Hepatocyte (in vitro differentiated cells): ENCODE results near the gene PDE4D. TPM values are rescaled to one million over a fixed set of nuclear protein-coding genes. Genes with fewer than 3 reads are reported as not detected.
A peak's percentile ranks its signal among the peaks of the same experiment; 100 is the strongest.

Experiments
- DNase-seq: peaks from one replicate; pipeline ENCODE4 v3.0.0-alpha.2; 2016; ENCODE audit warnings: low spot score
- H2AFZ ChIP-seq: fragments of 200-600 bp; sonication (generic); 2 replicates; pipeline ENCODE4 v1.6.0; 2016; ENCODE audit warnings: antibody characterized with exemption, mild to moderate bottlenecking
- H3K27ac ChIP-seq: fragments of 200-600 bp; sonication (generic); 2 replicates; pipeline ENCODE4 v1.5.1; 2016; ENCODE audit warnings: mild to moderate bottlenecking
- H3K27me3 ChIP-seq: fragments of 200-600 bp; sonication (generic); 2 replicates; pipeline ENCODE4 v1.6.1; 2016
- H3K36me3 ChIP-seq: fragments of 200-600 bp; sonication (generic); replicated peaks from 2 replicates; pipeline ENCODE4 v1.5.1; 2016; ENCODE audit warnings: low read depth; ENCODE audit not compliant: insufficient read depth
- H3K4me1 ChIP-seq: fragments of 200-600 bp; sonication (generic); 2 replicates; pipeline ENCODE4 v1.5.1; 2016; ENCODE audit warnings: mild to moderate bottlenecking, moderate library complexity; ENCODE audit not compliant: insufficient read depth
- H3K4me2 ChIP-seq: fragments of 200-600 bp; sonication (generic); 2 replicates; pipeline ENCODE4 v1.6.0; 2016
- H3K4me3 ChIP-seq: fragments of 200-600 bp; sonication (generic); 2 replicates; pipeline ENCODE4 v1.5.1; 2016; ENCODE audit warnings: mild to moderate bottlenecking
- H3K79me2 ChIP-seq: fragments of 200-600 bp; sonication (generic); 2 replicates; pipeline ENCODE4 v1.6.0; 2017; ENCODE audit warnings: mild to moderate bottlenecking
- H3K9me2 ChIP-seq: fragments of 200-600 bp; sonication (generic); replicated peaks from 2 replicates; pipeline ENCODE4 v1.6.0; 2017; ENCODE audit warnings: mild to moderate bottlenecking; ENCODE audit not compliant: insufficient read depth
- H3K9me3 ChIP-seq: fragments of 200-600 bp; sonication (generic); 2 replicates; pipeline ENCODE4 v1.5.1; 2016; ENCODE audit warnings: low read depth, mild to moderate bottlenecking
- H4K20me1 ChIP-seq: fragments of 200-600 bp; sonication (generic); 2 replicates; pipeline ENCODE4 v1.6.0; 2016; ENCODE audit warnings: mild to moderate bottlenecking; ENCODE audit not compliant: insufficient read depth, poor library complexity, severe bottlenecking
- EZH2 ChIP-seq: fragments of 200-600 bp; sonication (generic); IDR thresholded peaks from 2 replicates; pipeline ENCODE4 v1.6.1; 2016; ENCODE audit warnings: antibody characterized with exemption, mild to moderate bottlenecking, borderline replicate concordance
- EZH2phosphoT487 ChIP-seq: fragments of 200-600 bp; sonication (generic); IDR thresholded peaks from one replicate; pipeline ENCODE4 v1.6.1; 2018; ENCODE audit warnings: antibody characterized with exemption, mild to moderate bottlenecking, low read depth, moderate library complexity; ENCODE audit not compliant: unreplicated experiment, severe bottlenecking
- WGBS: methylation state at CpG from one replicate; pipeline ENCODE4 v1.1.6; 2016; ENCODE audit warnings: low lambda C conversion rate; ENCODE audit errors: missing lambda C conversion rate; 5-methylcytosine and 5-hydroxymethylcytosine counted together
- polyA plus RNA-seq: library from polyadenylated mRNA; unstranded; fragments of >200 nt; fragmentation: Nextera tagmentation; extraction: Ambion mirVana; gene quantifications from 2 replicates; pipeline ENCODE4 v1.2.1, GENCODE V29; 2016
- total RNA-seq: library from RNA; depleted of rRNA; stranded (reverse); fragments of >200 nt; gene quantifications from 2 replicates; pipeline ENCODE4 v1.2.3, GENCODE V29; 2014
- TF ChIP-seq, protein P1 (sequence below): fragments of 200-600 bp; sonication (generic); IDR thresholded peaks from 2 replicates; pipeline ENCODE4 v1.5.1; 2016; ENCODE audit warnings: antibody characterized with exemption, mild to moderate bottlenecking; ENCODE audit not compliant: poor library complexity

PDE4D gene
- total and polyA plus RNA-seq, 2 experiments from 2014 or later, result 14.5 to 45.2 TPM

DNA sequence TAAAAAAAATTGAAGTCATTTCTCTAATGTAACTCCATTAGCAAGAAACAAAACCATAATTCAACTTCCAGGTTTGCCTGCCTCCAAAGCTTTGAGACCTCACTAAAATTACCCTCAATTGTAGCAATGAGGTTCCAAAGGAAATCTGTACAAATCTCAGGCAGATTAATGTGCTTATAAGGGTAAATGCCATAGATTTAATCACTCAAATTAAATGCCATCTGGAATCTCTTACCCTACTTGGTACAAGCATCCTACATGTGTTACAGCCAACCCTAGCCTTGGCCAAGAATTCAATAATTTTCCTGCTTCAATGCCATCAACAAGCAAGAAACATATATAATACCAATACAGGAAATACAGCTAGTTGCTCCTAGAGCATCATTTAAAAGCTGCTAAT is 857.8 kb downstream of the PDE4D start:
- Histone ChIP-seq H3K36me3 (no peaks in the 10 kb centered on the region), H4K20me1 (no peaks in the 10 kb centered on the region), H3K27ac (peak overlapping the region; percentile 32), H3K9me3 (no peaks in the 10 kb centered on the region), H3K4me1 (peaks cover 9% of the 10 kb centered on the region), H3K4me2 (peak overlapping the region; percentile 88), H3K79me2 (peaks cover 56% of the 10 kb centered on the region), H3K9me2 (no peaks in the 10 kb centered on the region), H2AFZ (no peak overlapping the region), H3K27me3 (no peaks in the 10 kb centered on the region), H3K4me3 (no peak overlapping the region)
- no peak for DNase-seq
- TF ChIP-seq EZH2phosphoT487, result no peak

DNA sequence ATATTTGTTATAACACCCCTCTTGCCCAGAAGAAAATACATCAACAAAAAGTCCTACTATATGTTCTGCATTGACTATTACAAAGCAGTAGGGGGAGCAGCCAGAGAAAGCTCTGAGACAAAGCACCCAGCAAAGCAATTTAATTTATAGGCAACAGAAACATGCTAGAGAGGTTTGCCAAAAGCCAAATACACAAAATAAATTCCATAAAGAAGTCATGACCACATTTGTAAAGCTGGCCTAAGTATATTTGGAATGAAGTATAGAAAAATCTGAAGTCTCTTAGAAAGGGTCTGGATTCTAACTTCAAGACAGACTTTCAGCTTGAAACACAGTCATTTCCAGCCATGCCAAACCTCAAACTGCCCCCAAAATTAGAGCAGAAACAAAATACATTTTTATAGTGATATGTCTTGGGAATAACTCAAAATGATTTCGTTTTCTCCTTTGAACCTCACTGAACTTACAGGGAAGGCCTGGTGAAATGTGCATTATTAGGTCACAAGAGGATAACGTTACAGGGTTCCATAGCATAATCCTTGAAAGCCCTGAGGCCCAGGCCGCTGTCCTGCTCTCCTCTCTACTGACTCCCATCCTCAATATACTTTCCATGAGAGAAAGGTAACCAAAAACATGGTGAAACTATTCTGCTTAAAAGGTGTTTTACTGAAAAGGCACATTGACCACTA is 858.9 kb downstream of the PDE4D start:
- Histone ChIP-seq H3K4me2 (peak overlapping the region; percentile 88), H3K4me1 (no peaks in the 10 kb centered on the region), H3K27ac (peak overlapping the region; percentile 32), H3K79me2 (peaks cover 66% of the 10 kb centered on the region), H3K9me2 (no peaks in the 10 kb centered on the region), H3K4me3 (no peak overlapping the region), H3K27me3 (no peaks in the 10 kb centered on the region), H3K9me3 (peaks cover 1% of the 10 kb centered on the region), H3K36me3 (no peaks in the 10 kb centered on the region), H4K20me1 (no peaks in the 10 kb centered on the region), H2AFZ (no peak overlapping the region)
- 41% methylated on average over 3 of the region's 3 CpGs for WGBS
- DNase-seq, result peak; percentile 63
- TF ChIP-seq EZH2 (no peak), EZH2phosphoT487 (no peak)
- TF ChIP-seq, protein P1, sequence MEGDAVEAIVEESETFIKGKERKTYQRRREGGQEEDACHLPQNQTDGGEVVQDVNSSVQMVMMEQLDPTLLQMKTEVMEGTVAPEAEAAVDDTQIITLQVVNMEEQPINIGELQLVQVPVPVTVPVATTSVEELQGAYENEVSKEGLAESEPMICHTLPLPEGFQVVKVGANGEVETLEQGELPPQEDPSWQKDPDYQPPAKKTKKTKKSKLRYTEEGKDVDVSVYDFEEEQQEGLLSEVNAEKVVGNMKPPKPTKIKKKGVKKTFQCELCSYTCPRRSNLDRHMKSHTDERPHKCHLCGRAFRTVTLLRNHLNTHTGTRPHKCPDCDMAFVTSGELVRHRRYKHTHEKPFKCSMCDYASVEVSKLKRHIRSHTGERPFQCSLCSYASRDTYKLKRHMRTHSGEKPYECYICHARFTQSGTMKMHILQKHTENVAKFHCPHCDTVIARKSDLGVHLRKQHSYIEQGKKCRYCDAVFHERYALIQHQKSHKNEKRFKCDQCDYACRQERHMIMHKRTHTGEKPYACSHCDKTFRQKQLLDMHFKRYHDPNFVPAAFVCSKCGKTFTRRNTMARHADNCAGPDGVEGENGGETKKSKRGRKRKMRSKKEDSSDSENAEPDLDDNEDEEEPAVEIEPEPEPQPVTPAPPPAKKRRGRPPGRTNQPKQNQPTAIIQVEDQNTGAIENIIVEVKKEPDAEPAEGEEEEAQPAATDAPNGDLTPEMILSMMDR, result peak; percentile 68

DNA sequence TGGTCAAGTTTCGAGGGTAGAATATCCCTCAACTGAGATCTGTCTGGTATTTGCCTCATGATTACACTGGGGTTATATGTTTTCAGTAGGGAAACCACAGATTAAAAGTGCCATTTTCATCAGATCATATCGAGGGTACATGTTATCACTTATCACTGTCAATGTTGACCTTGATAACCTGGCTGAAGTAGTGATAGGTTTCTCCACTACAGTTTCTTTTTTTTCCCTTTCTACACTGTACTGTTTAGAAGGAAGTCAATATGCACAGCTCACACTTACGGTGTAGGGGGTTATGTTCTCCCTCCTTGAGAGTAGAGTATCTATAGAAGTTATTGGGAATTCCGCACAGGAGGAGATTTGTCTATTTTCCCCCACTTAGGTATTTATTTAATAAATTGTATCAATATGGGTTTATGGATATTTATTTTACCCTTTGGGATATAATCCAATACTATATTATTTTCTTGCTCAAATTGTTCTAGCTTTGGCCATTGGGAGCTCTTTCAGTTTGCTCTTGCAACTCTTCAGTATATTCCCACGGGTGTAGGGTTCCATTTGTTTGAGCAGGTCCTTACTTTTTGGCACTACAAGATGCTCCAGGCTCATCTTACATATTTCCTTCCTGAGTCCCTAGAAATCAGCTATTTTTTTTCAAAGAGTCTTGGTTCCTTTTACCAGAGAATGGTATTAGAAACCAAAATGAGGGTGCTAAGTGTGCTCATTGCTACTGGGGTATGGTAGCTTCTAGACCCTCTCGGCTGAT is 866.2 kb downstream of the PDE4D start:
- TF ChIP-seq, protein P1, result no peak
- TF ChIP-seq EZH2 (no peak), EZH2phosphoT487 (no peak)
- H4K20me1 ChIP-seq, result no peaks in the 10 kb centered on the region
- H3K36me3 ChIP-seq, result no peaks in the 10 kb centered on the region
- DNase-seq, result no peak
- no peak overlapping the region for H3K27ac ChIP-seq
- no peak overlapping the region for H2AFZ ChIP-seq
- no peak overlapping the region for H3K4me3 ChIP-seq
- peaks cover 66% of the 10 kb centered on the region for H3K79me2 ChIP-seq
- no peaks in the 10 kb centered on the region for H3K27me3 ChIP-seq
- no peaks in the 10 kb centered on the region for H3K9me2 ChIP-seq
- 88% methylated on average over 6 of the region's 6 CpGs for WGBS
- H3K4me2 ChIP-seq, result no peak overlapping the region
- peaks cover 4% of the 10 kb centered on the region for H3K9me3 ChIP-seq
- H3K4me1 ChIP-seq, result no peaks in the 10 kb centered on the region

DNA sequence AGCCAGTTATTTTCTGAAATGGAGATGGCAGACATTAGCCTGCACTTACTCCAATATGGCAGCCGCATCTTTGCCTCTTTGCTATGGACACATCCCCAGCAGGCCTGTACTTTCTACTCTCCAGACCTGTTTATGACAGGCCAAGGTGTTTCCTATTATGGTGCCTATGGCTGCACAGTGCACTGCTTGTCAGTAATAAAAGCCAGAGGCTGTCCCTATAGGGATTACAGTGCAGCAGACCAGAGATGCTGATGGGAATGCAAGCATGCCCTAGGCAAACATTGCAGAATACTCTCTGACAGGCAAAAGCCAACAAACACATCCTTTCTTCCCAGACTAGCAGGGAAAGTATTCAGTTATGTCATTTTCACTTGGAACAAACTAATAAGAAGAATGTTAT is 867.8 kb downstream of the PDE4D start:
- no peaks in the 10 kb centered on the region for H3K27me3 ChIP-seq
- H2AFZ ChIP-seq, result no peak overlapping the region
- 64% methylated on average over 1 of the region's 1 CpG for WGBS
- H3K27ac ChIP-seq, result no peak overlapping the region
- H3K4me3 ChIP-seq, result no peak overlapping the region
- H3K9me2 ChIP-seq, result no peaks in the 10 kb centered on the region
- peaks cover 4% of the 10 kb centered on the region for H3K9me3 ChIP-seq
- H3K79me2 ChIP-seq, result peaks cover 69% of the 10 kb centered on the region
- DNase-seq, result peak; percentile 32
- H4K20me1 ChIP-seq, result no peaks in the 10 kb centered on the region
- H3K4me2 ChIP-seq, result no peak overlapping the region
- no peaks in the 10 kb centered on the region for H3K36me3 ChIP-seq
- TF ChIP-seq EZH2phosphoT487, result no peak
- TF ChIP-seq, protein P1, result no peak
- H3K4me1 ChIP-seq, result peaks cover 4% of the 10 kb centered on the region
